KMS-11 (cell line): ENCODE data around the gene NPTX2.

Experiments used
- H2AFZ ChIP-seq: fragments of 200-600 bp; sonication (generic); 2 replicates; pipeline ENCODE4 v1.6.1; 2016; ENCODE audit warnings: antibody characterized with exemption, mixed run types, low read depth
- H3K27ac ChIP-seq: fragments of 200-600 bp; sonication (generic); 2 replicates; pipeline ENCODE4 v1.6.1; 2016; ENCODE audit warnings: mild to moderate bottlenecking, mixed run types
- H3K27me3 ChIP-seq: fragments of 200-600 bp; sonication (generic); 2 replicates; pipeline ENCODE4 v1.6.1; 2017; ENCODE audit warnings: mild to moderate bottlenecking, low read depth, mixed run types, moderate library complexity; ENCODE audit not compliant: insufficient read depth
- H3K36me3 ChIP-seq: fragments of 200-600 bp; sonication (generic); 2 replicates; pipeline ENCODE4 v1.6.1; 2017; ENCODE audit warnings: mild to moderate bottlenecking, mixed run types; ENCODE audit not compliant: insufficient read depth
- H3K4me1 ChIP-seq: fragments of 200-600 bp; sonication (generic); 2 replicates; pipeline ENCODE4 v1.6.1; 2016; ENCODE audit warnings: mild to moderate bottlenecking, low read depth, mixed run types; ENCODE audit not compliant: poor library complexity, severe bottlenecking
- H3K4me2 ChIP-seq: fragments of 200-600 bp; sonication (generic); 2 replicates; pipeline ENCODE4 v1.7.0; 2016; ENCODE audit warnings: mild to moderate bottlenecking, mixed run types
- H3K4me3 ChIP-seq: fragments of 200-600 bp; sonication (generic); IDR thresholded peaks from 2 replicates; pipeline ENCODE4 v1.6.1; 2017; ENCODE audit warnings: low read depth, low read length, mixed read lengths; ENCODE audit not compliant: insufficient read depth
- H3K79me2 ChIP-seq: fragments of 200-600 bp; sonication (generic); 2 replicates; pipeline ENCODE4 v1.6.1; 2016; ENCODE audit warnings: low read depth, mixed run types; ENCODE audit not compliant: insufficient read depth
- H3K9ac ChIP-seq: fragments of 200-600 bp; sonication (generic); 2 replicates; pipeline ENCODE4 v1.6.1; 2016; ENCODE audit warnings: mild to moderate bottlenecking, mixed run types
- H4K20me1 ChIP-seq: fragments of 200-600 bp; sonication (generic); 2 replicates; pipeline ENCODE4 v1.6.1; 2016; ENCODE audit warnings: mild to moderate bottlenecking, mixed run types; ENCODE audit not compliant: insufficient read depth
- TF ChIP-seq, protein P1 (sequence below): fragments of 200-600 bp; sonication (generic); conservative IDR thresholded peaks from 2 replicates; pipeline ENCODE4 v1.6.1; 2017; ENCODE audit warnings: low read depth, mild to moderate bottlenecking, antibody characterized with exemption, low read length, moderate library complexity, mixed read lengths

Gene NPTX2

GRCh38 chr7:98598846-98599615, 18.1 kb upstream of the NPTX2 start:
- Histone ChIP-seq H3K4me2 (no peak overlapping the region), H3K27ac (no peak overlapping the region), H3K27me3 (no peaks in the 10 kb centered on the region), H3K4me1 (no peaks in the 10 kb centered on the region), H2AFZ (no peak overlapping the region), H4K20me1 (no peaks in the 10 kb centered on the region), H3K79me2 (no peaks in the 10 kb centered on the region), H3K36me3 (no peaks in the 10 kb centered on the region), H3K9ac (no peak overlapping the region), H3K4me3 (no peak overlapping the region)
- TF ChIP-seq, protein P1, sequence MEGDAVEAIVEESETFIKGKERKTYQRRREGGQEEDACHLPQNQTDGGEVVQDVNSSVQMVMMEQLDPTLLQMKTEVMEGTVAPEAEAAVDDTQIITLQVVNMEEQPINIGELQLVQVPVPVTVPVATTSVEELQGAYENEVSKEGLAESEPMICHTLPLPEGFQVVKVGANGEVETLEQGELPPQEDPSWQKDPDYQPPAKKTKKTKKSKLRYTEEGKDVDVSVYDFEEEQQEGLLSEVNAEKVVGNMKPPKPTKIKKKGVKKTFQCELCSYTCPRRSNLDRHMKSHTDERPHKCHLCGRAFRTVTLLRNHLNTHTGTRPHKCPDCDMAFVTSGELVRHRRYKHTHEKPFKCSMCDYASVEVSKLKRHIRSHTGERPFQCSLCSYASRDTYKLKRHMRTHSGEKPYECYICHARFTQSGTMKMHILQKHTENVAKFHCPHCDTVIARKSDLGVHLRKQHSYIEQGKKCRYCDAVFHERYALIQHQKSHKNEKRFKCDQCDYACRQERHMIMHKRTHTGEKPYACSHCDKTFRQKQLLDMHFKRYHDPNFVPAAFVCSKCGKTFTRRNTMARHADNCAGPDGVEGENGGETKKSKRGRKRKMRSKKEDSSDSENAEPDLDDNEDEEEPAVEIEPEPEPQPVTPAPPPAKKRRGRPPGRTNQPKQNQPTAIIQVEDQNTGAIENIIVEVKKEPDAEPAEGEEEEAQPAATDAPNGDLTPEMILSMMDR = no peak

DNA sequence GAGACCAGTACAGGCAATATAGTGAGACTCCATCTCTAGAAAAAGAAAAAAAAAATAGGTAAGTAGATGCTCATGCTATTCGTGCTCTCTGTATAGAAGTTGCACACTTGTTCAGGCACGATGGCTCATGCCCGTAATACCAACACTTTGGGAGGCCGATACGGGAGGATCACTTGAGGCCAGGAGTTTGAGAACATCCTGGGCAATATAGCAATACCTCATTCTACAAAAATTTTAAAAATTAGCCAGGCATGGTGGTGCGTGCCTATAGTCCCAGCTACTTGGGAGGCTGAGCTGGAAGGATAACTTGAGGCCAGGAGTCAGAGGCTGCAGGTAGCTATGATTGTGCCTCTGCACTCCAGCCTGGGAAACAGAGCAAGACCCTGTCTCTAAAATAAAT, 17.2 kb upstream of the NPTX2 start:
- H3K27me3 ChIP-seq = no peaks in the 10 kb centered on the region
- TF ChIP-seq, protein P1 = no peak
- no peaks in the 10 kb centered on the region for H3K4me1 ChIP-seq
- H3K27ac ChIP-seq = no peak overlapping the region
- H3K79me2 ChIP-seq = no peaks in the 10 kb centered on the region
- no peaks in the 10 kb centered on the region for H3K36me3 ChIP-seq
- no peak overlapping the region for H3K4me2 ChIP-seq
- no peaks in the 10 kb centered on the region for H4K20me1 ChIP-seq
- H3K4me3 ChIP-seq = no peak overlapping the region
- no peak overlapping the region for H2AFZ ChIP-seq
- no peak overlapping the region for H3K9ac ChIP-seq

DNA sequence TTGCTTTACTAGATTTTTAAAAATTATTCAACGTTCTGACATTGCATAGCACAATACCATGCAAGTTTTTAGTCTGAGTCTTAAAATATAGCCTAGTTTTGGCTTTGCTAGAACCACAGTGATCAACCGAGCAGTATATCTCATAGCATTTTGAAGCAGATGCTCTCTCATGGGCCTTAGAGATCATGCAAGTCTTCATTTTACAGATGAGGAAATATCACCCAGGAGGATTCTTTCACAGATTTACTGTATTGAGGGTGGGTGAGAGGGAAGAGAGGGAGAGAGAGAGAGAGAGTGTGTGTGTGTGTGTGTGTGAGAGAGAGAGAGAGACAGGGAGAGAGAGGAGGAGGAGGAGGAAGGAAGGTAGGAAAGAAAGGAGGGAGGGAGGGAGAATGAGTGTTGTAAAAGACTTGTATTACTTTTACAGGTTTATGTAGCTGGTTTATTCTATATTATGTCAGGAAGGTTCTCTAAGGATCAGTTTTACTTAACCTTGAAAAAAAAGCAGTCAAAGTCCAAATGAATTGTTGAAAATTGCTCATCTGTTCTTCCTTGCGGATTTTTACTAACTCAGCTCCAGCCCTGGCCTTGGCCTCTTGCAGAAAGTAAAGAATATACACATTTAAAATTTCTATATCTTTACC, 14.2 kb upstream of the NPTX2 start:
- no peak overlapping the region for H3K27ac ChIP-seq
- no peaks in the 10 kb centered on the region for H3K79me2 ChIP-seq
- no peaks in the 10 kb centered on the region for H3K27me3 ChIP-seq
- no peak overlapping the region for H2AFZ ChIP-seq
- H3K4me2 ChIP-seq = no peak overlapping the region
- H4K20me1 ChIP-seq = no peaks in the 10 kb centered on the region
- H3K36me3 ChIP-seq = no peaks in the 10 kb centered on the region
- H3K9ac ChIP-seq = no peak overlapping the region
- no peak overlapping the region for H3K4me3 ChIP-seq
- TF ChIP-seq, protein P1 = no peak
- no peaks in the 10 kb centered on the region for H3K4me1 ChIP-seq

DNA sequence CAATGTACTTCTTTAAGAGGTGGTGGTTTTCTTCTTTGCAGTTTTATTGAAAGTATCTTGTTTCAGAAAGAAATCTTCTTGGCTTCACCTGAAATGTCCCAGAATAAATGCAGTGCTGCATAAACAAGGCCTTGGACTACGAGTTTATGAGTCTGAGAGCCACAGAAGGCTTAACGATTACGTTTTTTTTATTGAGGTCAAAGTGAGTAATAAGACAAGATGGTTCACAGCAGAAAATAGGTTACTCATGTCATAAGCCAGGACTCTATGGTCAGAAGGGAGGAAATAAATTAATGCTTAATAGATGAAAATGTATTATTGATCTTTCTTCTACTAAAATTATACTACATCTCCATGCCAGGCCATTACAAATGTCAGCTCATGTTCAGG, 13.7 kb upstream of the NPTX2 start:
- H3K79me2 ChIP-seq = no peaks in the 10 kb centered on the region
- no peaks in the 10 kb centered on the region for H3K4me1 ChIP-seq
- no peak overlapping the region for H3K9ac ChIP-seq
- H2AFZ ChIP-seq = no peak overlapping the region
- H3K4me3 ChIP-seq = no peak overlapping the region
- no peaks in the 10 kb centered on the region for H4K20me1 ChIP-seq
- TF ChIP-seq, protein P1 = no peak
- H3K27ac ChIP-seq = no peak overlapping the region
- H3K4me2 ChIP-seq = no peak overlapping the region
- H3K36me3 ChIP-seq = no peaks in the 10 kb centered on the region
- H3K27me3 ChIP-seq = no peaks in the 10 kb centered on the region
